ENCODE results near the gene TCEAL8. TPM values are rescaled to one million over a fixed set of nuclear protein-coding genes. Genes with fewer than 3 reads are reported as not detected.
"Not testable (repeated sequence)": the region's sequence is repeated elsewhere in the genome, so short reads cannot be mapped to it uniquely, and the experiment has no call there.

TCEAL8 gene
- total and polyA plus RNA-seq, 9 donors = 41.8 to 121 (median 67.4) TPM

- Histone ChIP-seq H3K27me3 (no peaks in the 10 kb centered on the region), H3K9me3 (no peaks in the 10 kb centered on the region), H3K36me3 (no peaks in the 10 kb centered on the region), H3K4me1 (ENCODE audit: insufficient read depth) (no peaks in the 10 kb centered on the region), H3K4me3 (no peak overlapping the region), H3K27ac (no peak overlapping the region)
- intact Hi-C loops (cut with DNase I) = no loop called here
- DNase-seq = no peak
- no peak for TF ChIP-seq POLR2A (IDR thresholded peaks at IDR 0.05)
- peak in 1 of 3 donors; percentile 22 for TF ChIP-seq CTCF (IDR thresholded peaks at IDR 0.05)
Measured at GRCh38 chrX:103248553-103248952, 6.4 kb downstream of the TCEAL8 start.

GRCh38 chrX:103240155-103240554, 14.8 kb downstream of the TCEAL8 start:
- TF ChIP-seq POLR2A (IDR thresholded peaks at IDR 0.05) (no peak), EP300 (IDR thresholded peaks at IDR 0.05) (no peak), CTCF (IDR thresholded peaks at IDR 0.05) (no peak)
- intact Hi-C loops (cut with DNase I) = no loop called here
- Histone ChIP-seq H3K27ac (no peak overlapping the region), H3K4me3 (no peak overlapping the region), H3K4me1 (ENCODE audit: insufficient read depth) (no peaks in the 10 kb centered on the region), H3K9me3 (no peaks in the 10 kb centered on the region), H3K36me3 (no peaks in the 10 kb centered on the region), H3K27me3 (no peaks in the 10 kb centered on the region)
- no peak for DNase-seq

GRCh38 chrX:103236296-103236695, 18.7 kb downstream of the TCEAL8 start:
- no peak overlapping the region for H3K27ac ChIP-seq
- no peak overlapping the region for H3K4me3 ChIP-seq
- H3K4me1 ChIP-seq (ENCODE audit: insufficient read depth) = no peaks in the 10 kb centered on the region
- no peak for DNase-seq
- TF ChIP-seq POLR2A (IDR thresholded peaks at IDR 0.05) (no peak), CTCF (IDR thresholded peaks at IDR 0.05) (no peak), EP300 (IDR thresholded peaks at IDR 0.05) (no peak)
- H3K9me3 ChIP-seq = no peaks in the 10 kb centered on the region
- intact Hi-C loops (cut with DNase I) = no loop called here
- H3K36me3 ChIP-seq = no peaks in the 10 kb centered on the region
- H3K27me3 ChIP-seq = no peaks in the 10 kb centered on the region
- WGBS, 3 donors = 61 to 82% (median 80%) methylated on average over 1 of the region's 1 CpG

- DNase-seq; H3K9me3 ChIP-seq; H3K4me3 ChIP-seq; H3K4me1 ChIP-seq (ENCODE audit: insufficient read depth); H3K27ac ChIP-seq; H3K27me3 ChIP-seq; intact Hi-C loops (cut with DNase I); H3K36me3 ChIP-seq: not testable (repeated sequence)
- WGBS, 3 donors = 31 to 47% (median 47%) methylated on average over 2 of the region's 2 CpGs
Measured at GRCh38 chrX:103235608-103236007, 19.3 kb downstream of the TCEAL8 start.

- 61 to 75% (median 65%) methylated on average over 1 of the region's 1 CpG for WGBS, 3 donors
- Histone ChIP-seq H3K4me3 (no peak overlapping the region), H3K9me3 (no peaks in the 10 kb centered on the region), H3K27me3 (no peaks in the 10 kb centered on the region), H3K36me3 (no peaks in the 10 kb centered on the region), H3K4me1 (ENCODE audit: insufficient read depth) (no peaks in the 10 kb centered on the region), H3K27ac (no peak overlapping the region)
- no peak for TF ChIP-seq POLR2A (IDR thresholded peaks at IDR 0.05)
- no peak for TF ChIP-seq EP300 (IDR thresholded peaks at IDR 0.05)
- TF ChIP-seq CTCF (IDR thresholded peaks at IDR 0.05) = no peak
- intact Hi-C loops (cut with DNase I) = no loop called here
- no peak for DNase-seq
Measured at GRCh38 chrX:103234869-103235268, 20.1 kb downstream of the TCEAL8 start.
